ENCODE results near the gene RASL11A.

DNA sequence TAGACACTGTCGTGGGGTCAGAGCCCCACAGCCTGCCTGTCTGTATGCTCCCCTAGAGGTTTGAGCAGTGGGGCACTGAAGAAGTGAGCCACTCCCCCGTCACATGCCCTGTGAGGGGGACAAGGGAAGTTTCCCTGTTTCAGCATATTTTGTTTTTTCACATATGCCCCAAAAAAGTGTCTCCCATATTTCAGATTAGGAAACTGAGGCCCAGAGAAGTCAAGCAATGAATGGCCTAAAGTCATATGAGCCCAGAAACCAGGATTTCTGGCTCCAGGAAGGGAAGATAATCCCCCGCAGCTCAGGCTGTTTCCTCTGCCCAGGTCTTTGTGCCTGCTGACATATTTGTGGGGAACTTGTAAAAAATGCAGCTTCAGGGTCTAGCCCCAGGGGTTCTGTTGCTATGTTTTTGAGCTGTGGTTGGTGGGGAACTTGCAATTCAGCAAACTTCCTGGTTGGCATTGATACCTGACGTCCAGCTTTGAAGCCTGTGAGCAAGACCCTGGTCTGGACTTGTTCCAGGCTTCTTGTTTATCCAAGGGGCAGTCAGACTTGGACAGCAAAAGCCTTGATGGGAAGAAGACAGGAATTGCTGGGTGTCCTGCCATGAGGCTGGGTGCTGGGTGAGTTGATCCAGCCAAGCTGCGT is 9.5 kb downstream of the RASL11A start:
- no peak for TF ChIP-seq POLR2A (IDR thresholded peaks at IDR 0.05)
- TF ChIP-seq, protein P1, sequence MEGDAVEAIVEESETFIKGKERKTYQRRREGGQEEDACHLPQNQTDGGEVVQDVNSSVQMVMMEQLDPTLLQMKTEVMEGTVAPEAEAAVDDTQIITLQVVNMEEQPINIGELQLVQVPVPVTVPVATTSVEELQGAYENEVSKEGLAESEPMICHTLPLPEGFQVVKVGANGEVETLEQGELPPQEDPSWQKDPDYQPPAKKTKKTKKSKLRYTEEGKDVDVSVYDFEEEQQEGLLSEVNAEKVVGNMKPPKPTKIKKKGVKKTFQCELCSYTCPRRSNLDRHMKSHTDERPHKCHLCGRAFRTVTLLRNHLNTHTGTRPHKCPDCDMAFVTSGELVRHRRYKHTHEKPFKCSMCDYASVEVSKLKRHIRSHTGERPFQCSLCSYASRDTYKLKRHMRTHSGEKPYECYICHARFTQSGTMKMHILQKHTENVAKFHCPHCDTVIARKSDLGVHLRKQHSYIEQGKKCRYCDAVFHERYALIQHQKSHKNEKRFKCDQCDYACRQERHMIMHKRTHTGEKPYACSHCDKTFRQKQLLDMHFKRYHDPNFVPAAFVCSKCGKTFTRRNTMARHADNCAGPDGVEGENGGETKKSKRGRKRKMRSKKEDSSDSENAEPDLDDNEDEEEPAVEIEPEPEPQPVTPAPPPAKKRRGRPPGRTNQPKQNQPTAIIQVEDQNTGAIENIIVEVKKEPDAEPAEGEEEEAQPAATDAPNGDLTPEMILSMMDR (IDR thresholded peaks at IDR 0.05): no peak
